Measurements from ENCODE around the gene JAKMIP3. TPM values are rescaled to one million over a fixed set of nuclear protein-coding genes. Genes with fewer than 3 reads are reported as not detected.

The JAKMIP3 gene
- polyA plus RNA-seq, 3 donors = 0.20 TPM; not detected in 2

DNA sequence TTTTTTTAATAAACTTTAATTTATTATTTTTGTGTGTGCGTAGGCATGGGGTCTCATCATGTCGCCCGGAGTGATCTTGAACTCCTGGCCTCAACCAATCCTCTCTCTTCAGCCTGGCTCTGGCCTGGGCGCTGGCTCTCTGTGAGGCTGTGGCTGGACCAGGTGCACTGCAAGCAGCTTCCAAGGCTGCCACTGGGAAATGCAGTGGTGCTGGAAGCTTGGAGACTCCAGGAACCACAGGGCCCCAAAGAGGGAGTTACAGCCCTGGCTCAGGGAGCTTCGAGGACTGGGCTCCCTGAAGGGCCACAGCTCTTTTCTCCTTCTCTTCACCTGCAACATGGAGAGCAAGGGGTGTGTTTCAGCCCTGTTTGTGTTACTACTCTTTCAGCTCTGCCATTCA is 47.3 kb upstream of the JAKMIP3 start:
- DNase-seq = no peak
- Histone ChIP-seq H3K79me2 (ENCODE audit: insufficient read depth, low read length) (no peaks in the 10 kb centered on the region), H3K27me3 (ENCODE audit: control insufficient read depth in 2 of 2, insufficient read depth in 2 of 2, low read length in 2 of 2) (peaks cover 0 to 4% of the 10 kb centered on the region in 2 donors), H3K9me3 (replicated peaks in 1 of 2; ENCODE audit: control insufficient read depth in 1 of 2, insufficient read depth in 1 of 2, low read length in 2 of 2) (no peaks in the 10 kb centered on the region), H3K4me1 (ENCODE audit: control insufficient read depth in 1 of 2, insufficient read depth in 2 of 2, low read length in 2 of 2) (peaks cover 0 to 6% of the 10 kb centered on the region in 2 donors), H3K9ac (ENCODE audit: insufficient read depth, low read length, poor library complexity, severe bottlenecking) (no peak overlapping the region), H4K20me1 (ENCODE audit: insufficient read depth, low read length) (no peaks in the 10 kb centered on the region), H2AFZ (ENCODE audit: insufficient read depth, low read depth, low read length, poor library complexity, severe bottlenecking) (no peak overlapping the region), H3K36me3 (replicated peaks in 1 of 2; ENCODE audit: control insufficient read depth in 1 of 2, insufficient read depth in 2 of 2, low read length in 2 of 2) (no peaks in the 10 kb centered on the region), H3K4me3 (replicated peaks in 1 of 3; ENCODE audit: low read depth in 2 of 3, low read length in 3 of 3) (no peak overlapping the region), H3K27ac (ENCODE audit: low read depth in 1 of 2, low read length in 2 of 2) (no peak overlapping the region), H3K4me2 (replicated peaks; ENCODE audit: extremely low read depth, low read length, poor library complexity, severe bottlenecking) (no peak overlapping the region)
- Mint-ChIP-seq H3K36me3 (no peaks in the 10 kb centered on the region), H3K4me1 (peaks cover 6% of the 10 kb centered on the region), H3K27me3 (ENCODE audit: low read depth in 3 of 3) (peaks cover 5 to 9% (median 8%) of the 10 kb centered on the region in 3 donors), H3K27ac (peak overlapping the region in 1 of 7 donors; percentile 71), H3K9me3 (no peaks in the 10 kb centered on the region), H3K4me3 (no peak overlapping the region)
- 100% methylated on average over 1 of the region's 5 CpGs for WGBS (ENCODE audit: insufficient coverage)
- TF ChIP-seq, protein P1, sequence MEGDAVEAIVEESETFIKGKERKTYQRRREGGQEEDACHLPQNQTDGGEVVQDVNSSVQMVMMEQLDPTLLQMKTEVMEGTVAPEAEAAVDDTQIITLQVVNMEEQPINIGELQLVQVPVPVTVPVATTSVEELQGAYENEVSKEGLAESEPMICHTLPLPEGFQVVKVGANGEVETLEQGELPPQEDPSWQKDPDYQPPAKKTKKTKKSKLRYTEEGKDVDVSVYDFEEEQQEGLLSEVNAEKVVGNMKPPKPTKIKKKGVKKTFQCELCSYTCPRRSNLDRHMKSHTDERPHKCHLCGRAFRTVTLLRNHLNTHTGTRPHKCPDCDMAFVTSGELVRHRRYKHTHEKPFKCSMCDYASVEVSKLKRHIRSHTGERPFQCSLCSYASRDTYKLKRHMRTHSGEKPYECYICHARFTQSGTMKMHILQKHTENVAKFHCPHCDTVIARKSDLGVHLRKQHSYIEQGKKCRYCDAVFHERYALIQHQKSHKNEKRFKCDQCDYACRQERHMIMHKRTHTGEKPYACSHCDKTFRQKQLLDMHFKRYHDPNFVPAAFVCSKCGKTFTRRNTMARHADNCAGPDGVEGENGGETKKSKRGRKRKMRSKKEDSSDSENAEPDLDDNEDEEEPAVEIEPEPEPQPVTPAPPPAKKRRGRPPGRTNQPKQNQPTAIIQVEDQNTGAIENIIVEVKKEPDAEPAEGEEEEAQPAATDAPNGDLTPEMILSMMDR (IDR thresholded peaks at IDR 0.05) = no peak
- intact Hi-C loops (cut with micrococcal nuclease) = no loop called here

DNA sequence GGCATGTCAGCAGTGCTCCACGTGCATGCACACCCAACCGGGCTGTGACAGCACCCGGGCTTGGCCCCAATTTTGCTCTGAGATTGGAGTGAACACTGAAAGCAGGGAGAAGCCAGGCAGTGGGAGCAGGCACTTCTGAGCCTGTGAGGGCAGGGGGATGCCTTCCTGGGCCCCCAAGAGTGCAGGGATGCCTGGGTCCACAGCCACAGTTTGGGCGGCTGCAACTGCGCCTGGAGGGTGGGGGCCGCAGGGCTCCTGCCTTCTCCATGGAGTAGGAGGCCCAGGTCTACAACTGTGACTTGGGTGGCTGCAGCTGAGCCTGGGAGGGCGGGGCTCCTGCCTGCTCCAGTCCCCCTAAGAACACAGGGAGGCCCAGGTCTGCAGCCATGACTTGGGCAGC is 46.4 kb upstream of the JAKMIP3 start:
- intact Hi-C loops (cut with micrococcal nuclease) = no loop called here
- no peak overlapping the region for H3K9ac ChIP-seq (ENCODE audit: insufficient read depth, low read length, poor library complexity, severe bottlenecking)
- no peaks in the 10 kb centered on the region for H3K36me3 ChIP-seq (replicated peaks in 1 of 2; ENCODE audit: control insufficient read depth in 1 of 2, insufficient read depth in 2 of 2, low read length in 2 of 2)
- peaks cover 0 to 7% of the 10 kb centered on the region in 2 donors for H3K4me1 ChIP-seq (ENCODE audit: control insufficient read depth in 1 of 2, insufficient read depth in 2 of 2, low read length in 2 of 2)
- H3K27ac Mint-ChIP-seq = no peak overlapping the region
- no peak overlapping the region for H3K4me3 ChIP-seq (replicated peaks in 1 of 3; ENCODE audit: low read depth in 2 of 3, low read length in 3 of 3)
- H3K79me2 ChIP-seq (ENCODE audit: insufficient read depth, low read length) = no peaks in the 10 kb centered on the region
- peaks cover 14 to 18% (median 15%) of the 10 kb centered on the region in 3 donors for H3K27me3 Mint-ChIP-seq (ENCODE audit: low read depth in 3 of 3)
- peaks cover 8% of the 10 kb centered on the region for H3K4me1 Mint-ChIP-seq
- H3K4me2 ChIP-seq (replicated peaks; ENCODE audit: extremely low read depth, low read length, poor library complexity, severe bottlenecking) = no peak overlapping the region
- TF ChIP-seq, protein P1 (IDR thresholded peaks at IDR 0.05) = no peak
- no peak overlapping the region for H3K27ac ChIP-seq (ENCODE audit: low read depth in 1 of 2, low read length in 2 of 2)
- no peaks in the 10 kb centered on the region for H3K9me3 ChIP-seq (replicated peaks in 1 of 2; ENCODE audit: control insufficient read depth in 1 of 2, insufficient read depth in 1 of 2, low read length in 2 of 2)
- peaks cover 0 to 10% of the 10 kb centered on the region in 2 donors for H3K27me3 ChIP-seq (ENCODE audit: control insufficient read depth in 2 of 2, insufficient read depth in 2 of 2, low read length in 2 of 2)
- no peak overlapping the region for H3K4me3 Mint-ChIP-seq
- H4K20me1 ChIP-seq (ENCODE audit: insufficient read depth, low read length) = no peaks in the 10 kb centered on the region
- DNase-seq = no peak
- H3K36me3 Mint-ChIP-seq = no peaks in the 10 kb centered on the region
- H3K9me3 Mint-ChIP-seq = no peaks in the 10 kb centered on the region
- WGBS (ENCODE audit: insufficient coverage) = 95% methylated on average over 7 of the region's 7 CpGs
- H2AFZ ChIP-seq (ENCODE audit: insufficient read depth, low read depth, low read length, poor library complexity, severe bottlenecking) = no peak overlapping the region
